ENCODE data around the gene FLT1.

The FLT1 gene

DNA sequence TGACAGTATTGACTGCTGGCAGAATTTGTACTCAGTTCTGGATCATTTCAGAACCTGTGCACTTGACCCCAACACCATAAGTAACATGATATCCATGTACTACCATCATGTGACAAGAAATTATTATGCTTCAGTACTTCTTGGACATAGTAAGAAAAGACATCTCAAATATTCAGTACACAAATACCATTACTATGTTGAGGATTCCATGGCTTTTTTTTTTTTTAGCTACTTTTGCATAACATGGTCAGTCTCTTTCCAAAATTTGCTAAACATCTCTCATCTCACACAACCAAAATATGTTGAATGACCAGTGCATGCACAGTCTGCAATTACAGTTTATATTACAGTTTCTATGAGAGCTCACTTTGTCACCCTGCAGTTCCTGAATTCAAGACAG, 85.3 kb downstream of the FLT1 start:
- Histone ChIP-seq H3K27ac (ENCODE audit: low read depth, low read length) (peak overlapping the region; percentile 37), H3K9me3 (ENCODE audit: control insufficient read depth in 5 of 5, low read length in 5 of 5) (no peaks in the 10 kb centered on the region), H3K9ac (ENCODE audit: low read length in 5 of 5) (no peak overlapping the region), H3K36me3 (ENCODE audit: control insufficient read depth in 5 of 5, insufficient read depth in 5 of 5, low read length in 5 of 5) (peaks cover 0 to 9% (median 0%) of the 10 kb centered on the region in 5 donors), H3K4me3 (ENCODE audit: low read depth in 1 of 5, low read length in 5 of 5) (no peak overlapping the region), H3K4me1 (ENCODE audit: control insufficient read depth in 5 of 5, insufficient read depth in 5 of 5, low read length in 5 of 5) (peaks cover 0 to 44% (median 4%) of the 10 kb centered on the region in 5 donors), H3K27me3 (ENCODE audit: control insufficient read depth in 5 of 5, insufficient read depth in 4 of 5, low read length in 5 of 5) (peaks cover 0 to 6% (median 0%) of the 10 kb centered on the region in 5 donors)

DNA sequence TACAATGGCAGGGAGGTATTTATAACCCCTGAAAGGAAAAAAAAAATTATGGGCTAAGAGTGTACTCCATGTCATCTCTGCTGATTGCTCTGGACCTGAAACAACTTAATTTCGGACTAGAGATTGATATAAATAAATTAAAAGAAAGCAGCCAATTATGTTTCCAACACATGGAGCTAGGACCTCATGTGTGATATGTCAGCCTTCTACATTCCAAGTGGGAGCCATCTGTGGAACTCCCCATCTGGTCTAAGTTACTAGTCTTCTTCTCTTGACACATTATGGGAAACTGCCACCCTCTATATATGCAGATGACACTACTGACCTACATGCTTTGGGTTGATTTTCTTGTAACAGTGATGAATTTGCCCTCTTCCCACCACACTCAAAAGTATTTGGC, 86.1 kb downstream of the FLT1 start:
- H3K9me3 ChIP-seq (ENCODE audit: control insufficient read depth in 5 of 5, low read length in 5 of 5) = no peaks in the 10 kb centered on the region
- peaks cover 0 to 9% (median 0%) of the 10 kb centered on the region in 5 donors for H3K36me3 ChIP-seq (ENCODE audit: control insufficient read depth in 5 of 5, insufficient read depth in 5 of 5, low read length in 5 of 5)
- peaks cover 0 to 6% (median 0%) of the 10 kb centered on the region in 5 donors for H3K27me3 ChIP-seq (ENCODE audit: control insufficient read depth in 5 of 5, insufficient read depth in 4 of 5, low read length in 5 of 5)
- peaks cover 0 to 44% (median 4%) of the 10 kb centered on the region in 5 donors for H3K4me1 ChIP-seq (ENCODE audit: control insufficient read depth in 5 of 5, insufficient read depth in 5 of 5, low read length in 5 of 5)
- H3K27ac ChIP-seq (ENCODE audit: low read depth, low read length) = peak overlapping the region; percentile 37
- H3K4me3 ChIP-seq (ENCODE audit: low read depth in 1 of 5, low read length in 5 of 5) = no peak overlapping the region
- H3K9ac ChIP-seq (ENCODE audit: low read length in 5 of 5) = no peak overlapping the region

DNA sequence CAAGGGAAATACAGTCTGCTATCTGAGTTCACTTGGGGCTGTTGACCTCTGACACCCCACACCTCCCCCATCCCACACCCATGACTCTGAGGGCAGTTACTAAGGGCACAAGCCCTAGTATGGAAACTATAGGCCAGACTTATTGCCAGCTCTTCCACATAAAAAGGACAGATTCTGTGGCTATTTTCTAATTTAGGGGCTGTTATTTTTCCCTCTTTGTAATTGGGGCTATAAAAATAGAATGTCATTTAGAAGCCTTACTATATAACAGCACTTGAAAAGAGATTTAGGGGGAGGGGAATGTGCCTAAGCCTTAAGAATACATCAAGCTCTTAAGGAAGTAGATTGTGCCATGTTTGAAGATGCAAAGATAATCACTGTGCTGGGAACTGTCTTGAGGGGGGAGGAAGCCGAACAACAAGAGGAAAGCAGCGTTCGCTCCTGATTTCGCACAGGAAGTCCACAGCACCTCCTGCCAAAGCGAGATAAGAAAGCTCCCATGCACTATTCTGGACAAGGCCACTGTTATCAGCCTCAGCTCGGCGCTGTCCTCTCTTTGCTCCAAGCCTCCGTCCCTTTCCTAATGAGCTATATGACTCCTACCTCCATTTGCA, 86.6 kb downstream of the FLT1 start:
- no peaks in the 10 kb centered on the region for H3K9me3 ChIP-seq (ENCODE audit: control insufficient read depth in 5 of 5, low read length in 5 of 5)
- H3K4me1 ChIP-seq (ENCODE audit: control insufficient read depth in 5 of 5, insufficient read depth in 5 of 5, low read length in 5 of 5) = peaks cover 0 to 42% (median 4%) of the 10 kb centered on the region in 5 donors
- no peak overlapping the region for H3K9ac ChIP-seq (ENCODE audit: low read length in 5 of 5)
- peaks cover 0 to 9% (median 0%) of the 10 kb centered on the region in 5 donors for H3K36me3 ChIP-seq (ENCODE audit: control insufficient read depth in 5 of 5, insufficient read depth in 5 of 5, low read length in 5 of 5)
- H3K4me3 ChIP-seq (ENCODE audit: low read depth in 1 of 5, low read length in 5 of 5) = no peak overlapping the region
- H3K27me3 ChIP-seq (ENCODE audit: control insufficient read depth in 5 of 5, insufficient read depth in 4 of 5, low read length in 5 of 5) = peaks cover 0 to 6% (median 0%) of the 10 kb centered on the region in 5 donors
- peak overlapping the region; percentile 45 for H3K27ac ChIP-seq (ENCODE audit: low read depth, low read length)

- H3K27ac ChIP-seq (ENCODE audit: low read depth, low read length) = no peak overlapping the region
- peaks cover 0 to 12% (median 0%) of the 10 kb centered on the region in 5 donors for H3K36me3 ChIP-seq (ENCODE audit: control insufficient read depth in 5 of 5, insufficient read depth in 5 of 5, low read length in 5 of 5)
- H3K9ac ChIP-seq (ENCODE audit: low read length in 5 of 5) = no peak overlapping the region
- no peaks in the 10 kb centered on the region for H3K9me3 ChIP-seq (ENCODE audit: control insufficient read depth in 5 of 5, low read length in 5 of 5)
- no peak overlapping the region for H3K4me3 ChIP-seq (ENCODE audit: low read depth in 1 of 5, low read length in 5 of 5)
- H3K4me1 ChIP-seq (ENCODE audit: control insufficient read depth in 5 of 5, insufficient read depth in 5 of 5, low read length in 5 of 5) = peaks cover 0 to 39% (median 4%) of the 10 kb centered on the region in 5 donors
- peaks cover 0 to 6% (median 0%) of the 10 kb centered on the region in 5 donors for H3K27me3 ChIP-seq (ENCODE audit: control insufficient read depth in 5 of 5, insufficient read depth in 4 of 5, low read length in 5 of 5)
Measured at GRCh38 chr13:28406733-28407266, 88.1 kb downstream of the FLT1 start.

DNA sequence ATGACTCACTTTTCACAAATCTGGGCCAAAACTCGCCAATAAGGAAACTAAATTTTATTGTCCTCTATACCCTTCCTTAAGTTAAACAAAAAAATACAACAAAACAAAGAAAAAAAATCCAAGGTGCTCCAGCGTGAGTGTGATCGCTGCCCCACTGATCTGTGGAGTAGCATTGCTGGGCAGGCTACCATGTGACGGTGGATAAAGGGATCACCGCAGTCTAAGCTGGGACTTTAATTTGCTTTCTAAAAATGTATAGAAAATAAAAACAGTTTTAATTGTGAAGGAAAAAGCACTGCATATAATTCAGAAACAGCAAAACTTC, 92.9 kb downstream of the FLT1 start:
- Histone ChIP-seq H3K9me3 (ENCODE audit: control insufficient read depth in 5 of 5, low read length in 5 of 5) (no peaks in the 10 kb centered on the region), H3K36me3 (ENCODE audit: control insufficient read depth in 5 of 5, insufficient read depth in 5 of 5, low read length in 5 of 5) (peaks cover 0 to 12% (median 0%) of the 10 kb centered on the region in 5 donors), H3K27me3 (ENCODE audit: control insufficient read depth in 5 of 5, insufficient read depth in 4 of 5, low read length in 5 of 5) (no peaks in the 10 kb centered on the region), H3K4me3 (ENCODE audit: low read depth in 1 of 5, low read length in 5 of 5) (no peak overlapping the region), H3K27ac (ENCODE audit: low read depth, low read length) (no peak overlapping the region), H3K9ac (ENCODE audit: low read length in 5 of 5) (no peak overlapping the region), H3K4me1 (ENCODE audit: control insufficient read depth in 5 of 5, insufficient read depth in 5 of 5, low read length in 5 of 5) (peaks cover 0 to 29% (median 0%) of the 10 kb centered on the region in 5 donors)

DNA sequence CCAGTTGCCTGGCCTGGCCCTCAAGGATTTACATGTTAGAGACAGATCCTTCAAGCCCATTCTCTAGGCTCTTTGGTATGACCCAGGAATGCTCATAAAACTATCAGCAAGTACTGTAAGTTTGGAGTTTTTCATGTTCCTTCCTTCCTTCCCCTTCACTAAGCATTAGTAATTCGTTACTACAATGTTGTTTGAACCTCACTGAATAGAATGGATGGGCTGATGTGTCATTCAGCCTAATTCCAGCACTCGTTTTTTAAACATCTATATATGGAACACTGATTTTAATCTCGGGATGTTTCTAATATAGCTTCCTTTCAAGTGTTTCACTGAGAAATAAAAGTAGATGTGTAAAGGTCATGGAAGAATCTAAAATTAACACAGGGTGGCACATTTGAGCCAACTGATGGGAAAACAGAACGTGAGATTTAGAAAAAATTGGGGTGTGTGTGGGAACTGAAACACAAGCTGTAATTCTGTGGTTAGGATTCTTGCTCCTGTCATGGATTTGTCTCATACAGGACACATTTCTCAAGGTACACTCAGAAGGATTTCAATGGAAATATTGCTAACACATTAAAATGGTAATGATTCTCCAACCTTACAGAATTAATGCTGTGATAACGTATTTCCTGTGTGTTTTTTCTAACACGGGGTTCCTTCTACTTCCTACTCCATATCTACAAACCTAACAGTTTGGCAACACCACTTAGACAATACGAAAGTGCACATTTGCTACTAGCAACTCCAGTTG, 93.4 kb downstream of the FLT1 start:
- Histone ChIP-seq H3K4me1 (ENCODE audit: control insufficient read depth in 5 of 5, insufficient read depth in 5 of 5, low read length in 5 of 5) (peaks cover 0 to 28% (median 0%) of the 10 kb centered on the region in 5 donors), H3K9ac (ENCODE audit: low read length in 5 of 5) (peak overlapping the region in 1 of 5 donors; percentile 2), H3K27ac (ENCODE audit: low read depth, low read length) (peak overlapping the region; percentile 47), H3K4me3 (ENCODE audit: low read depth in 1 of 5, low read length in 5 of 5) (no peak overlapping the region), H3K36me3 (ENCODE audit: control insufficient read depth in 5 of 5, insufficient read depth in 5 of 5, low read length in 5 of 5) (peaks cover 0 to 12% (median 0%) of the 10 kb centered on the region in 5 donors), H3K9me3 (ENCODE audit: control insufficient read depth in 5 of 5, low read length in 5 of 5) (no peaks in the 10 kb centered on the region), H3K27me3 (ENCODE audit: control insufficient read depth in 5 of 5, insufficient read depth in 4 of 5, low read length in 5 of 5) (no peaks in the 10 kb centered on the region)

- Histone ChIP-seq H3K4me1 (ENCODE audit: control insufficient read depth in 5 of 5, insufficient read depth in 5 of 5, low read length in 5 of 5) (peaks cover 0 to 62% (median 0%) of the 10 kb centered on the region in 5 donors), H3K9ac (ENCODE audit: low read length in 5 of 5) (no peak overlapping the region), H3K27ac (ENCODE audit: low read depth, low read length) (no peak overlapping the region), H3K4me3 (ENCODE audit: low read depth in 1 of 5, low read length in 5 of 5) (no peak overlapping the region), H3K27me3 (ENCODE audit: control insufficient read depth in 5 of 5, insufficient read depth in 4 of 5, low read length in 5 of 5) (no peaks in the 10 kb centered on the region), H3K36me3 (ENCODE audit: control insufficient read depth in 5 of 5, insufficient read depth in 5 of 5, low read length in 5 of 5) (peaks cover 0 to 2% (median 0%) of the 10 kb centered on the region in 5 donors), H3K9me3 (ENCODE audit: control insufficient read depth in 5 of 5, low read length in 5 of 5) (no peaks in the 10 kb centered on the region)
Measured at GRCh38 chr13:28396053-28396452, 98.9 kb downstream of the FLT1 start.

GRCh38 chr13:28394422-28394821, 100.5 kb downstream of the FLT1 start:
- Histone ChIP-seq H3K27ac (ENCODE audit: low read depth, low read length) (no peak overlapping the region), H3K4me3 (ENCODE audit: low read depth in 1 of 5, low read length in 5 of 5) (no peak overlapping the region), H3K9me3 (ENCODE audit: control insufficient read depth in 5 of 5, low read length in 5 of 5) (no peaks in the 10 kb centered on the region), H3K36me3 (ENCODE audit: control insufficient read depth in 5 of 5, insufficient read depth in 5 of 5, low read length in 5 of 5) (peaks cover 0 to 5% (median 0%) of the 10 kb centered on the region in 5 donors), H3K9ac (ENCODE audit: low read length in 5 of 5) (no peak overlapping the region), H3K27me3 (ENCODE audit: control insufficient read depth in 5 of 5, insufficient read depth in 4 of 5, low read length in 5 of 5) (no peaks in the 10 kb centered on the region), H3K4me1 (ENCODE audit: control insufficient read depth in 5 of 5, insufficient read depth in 5 of 5, low read length in 5 of 5) (peaks cover 0 to 61% (median 0%) of the 10 kb centered on the region in 5 donors)

GRCh38 chr13:28392896-28393505, 101.9 kb downstream of the FLT1 start:
- no peaks in the 10 kb centered on the region for H3K9me3 ChIP-seq (ENCODE audit: control insufficient read depth in 5 of 5, low read length in 5 of 5)
- peak overlapping the region; percentile 19 for H3K27ac ChIP-seq (ENCODE audit: low read depth, low read length)
- H3K9ac ChIP-seq (ENCODE audit: low read length in 5 of 5) = no peak overlapping the region
- peaks cover 0 to 5% (median 0%) of the 10 kb centered on the region in 5 donors for H3K36me3 ChIP-seq (ENCODE audit: control insufficient read depth in 5 of 5, insufficient read depth in 5 of 5, low read length in 5 of 5)
- peaks cover 0 to 58% (median 0%) of the 10 kb centered on the region in 5 donors for H3K4me1 ChIP-seq (ENCODE audit: control insufficient read depth in 5 of 5, insufficient read depth in 5 of 5, low read length in 5 of 5)
- H3K4me3 ChIP-seq (ENCODE audit: low read depth in 1 of 5, low read length in 5 of 5) = no peak overlapping the region
- peaks cover 0 to 7% (median 0%) of the 10 kb centered on the region in 5 donors for H3K27me3 ChIP-seq (ENCODE audit: control insufficient read depth in 5 of 5, insufficient read depth in 4 of 5, low read length in 5 of 5)
